Osteoblast (primary cell): ENCODE measurements around the gene SNCAIP. TPM values are rescaled to one million over a fixed set of nuclear protein-coding genes. Genes with fewer than 3 reads are reported as not detected.

ENCODE experiments used
- DNase-seq: peaks from one replicate; pipeline ENCODE4 v3.0.0; 2011; ENCODE audit warnings: low spot score, mixed read lengths; ENCODE audit not compliant: insufficient read length; ENCODE audit errors: missing footprints
- H2AFZ ChIP-seq: 2 replicates; pipeline ENCODE4 v1.6.0; 2011; ENCODE audit warnings: mild to moderate bottlenecking, low read length
- H3K27ac ChIP-seq: 2 replicates; pipeline ENCODE4 v1.5.1; 2011; ENCODE audit warnings: mild to moderate bottlenecking, low read depth, low read length, moderate library complexity
- H3K27me3 ChIP-seq: 2 replicates; pipeline ENCODE4 v1.6.0; 2012; ENCODE audit warnings: mild to moderate bottlenecking, control low read depth, inconsistent platforms, low read length, moderate library complexity; ENCODE audit not compliant: insufficient read depth
- H3K36me3 ChIP-seq: 2 replicates; pipeline ENCODE4 v1.5.1; 2011; ENCODE audit warnings: mild to moderate bottlenecking, low read length, control low read depth, moderate library complexity; ENCODE audit not compliant: insufficient read depth
- H3K4me1 ChIP-seq: 2 replicates; pipeline ENCODE4 v1.5.1; 2011; ENCODE audit warnings: mild to moderate bottlenecking, low read length, control low read depth, moderate library complexity; ENCODE audit not compliant: insufficient read depth
- H3K4me2 ChIP-seq: 2 replicates; pipeline ENCODE4 v1.6.0; 2011; ENCODE audit warnings: mild to moderate bottlenecking, low read length; ENCODE audit not compliant: insufficient read depth
- H3K4me3 ChIP-seq: fragments of 200-600 bp; sonication (generic); 3 replicates; pipeline ENCODE4 v1.5.1; 2012; ENCODE audit warnings: mild to moderate bottlenecking, low read length, inconsistent platforms; ENCODE audit not compliant: insufficient read depth
- H3K79me2 ChIP-seq: 2 replicates; pipeline ENCODE4 v1.6.0; 2012; ENCODE audit warnings: mild to moderate bottlenecking, low read length, control low read depth, inconsistent platforms; ENCODE audit not compliant: insufficient read depth
- H3K9me3 ChIP-seq: 2 replicates; pipeline ENCODE4 v1.5.1; 2011; ENCODE audit warnings: low read depth, low read length, control low read depth
- H4K20me1 ChIP-seq: 2 replicates; pipeline ENCODE4 v1.6.0; 2012; ENCODE audit warnings: mild to moderate bottlenecking, low read length, control low read depth; ENCODE audit not compliant: insufficient read depth
- CTCF ChIP-seq: IDR thresholded peaks from 2 replicates; pipeline ENCODE4 v1.5.1; 2011; ENCODE audit warnings: mild to moderate bottlenecking, low read depth, low read length, moderate library complexity; ENCODE audit errors: extremely low read depth
- total RNA-seq: library from RNA; depleted of rRNA; stranded (reverse); fragments of >200 nt; gene quantifications from 2 replicates; pipeline ENCODE4 v1.2.3, GENCODE V29; 2012

Gene SNCAIP
- total RNA-seq, 1 donor: 6.2 TPM

- no peaks in the 10 kb centered on the region for H3K9me3 ChIP-seq
- peak overlapping the region; percentile 17 for H3K27ac ChIP-seq
- no peak for DNase-seq
- H3K79me2 ChIP-seq: no peaks in the 10 kb centered on the region
- H2AFZ ChIP-seq: no peak overlapping the region
- H3K4me2 ChIP-seq: no peak overlapping the region
- no peaks in the 10 kb centered on the region for H3K36me3 ChIP-seq
- H4K20me1 ChIP-seq: no peaks in the 10 kb centered on the region
- H3K27me3 ChIP-seq: no peaks in the 10 kb centered on the region
- no peak overlapping the region for H3K4me3 ChIP-seq
- TF ChIP-seq CTCF: no peak
- H3K4me1 ChIP-seq: peaks cover 5% of the 10 kb centered on the region
These were observed 151.2 kb downstream of the SNCAIP start for GRCh38 chr5:122463221-122463620.

- TF ChIP-seq CTCF: no peak
- Histone ChIP-seq H3K9me3 (no peaks in the 10 kb centered on the region), H3K79me2 (no peaks in the 10 kb centered on the region), H3K4me2 (no peak overlapping the region), H3K4me3 (no peak overlapping the region), H3K36me3 (no peaks in the 10 kb centered on the region), H3K4me1 (peaks cover 5% of the 10 kb centered on the region), H2AFZ (no peak overlapping the region), H4K20me1 (no peaks in the 10 kb centered on the region), H3K27ac (no peak overlapping the region), H3K27me3 (no peaks in the 10 kb centered on the region)
- DNase-seq: no peak
These were observed 152.2 kb downstream of the SNCAIP start for GRCh38 chr5:122464191-122464590.

GRCh38 chr5:122465031-122465577, 153.1 kb downstream of the SNCAIP start:
- no peaks in the 10 kb centered on the region for H3K79me2 ChIP-seq
- TF ChIP-seq CTCF: no peak
- H3K4me3 ChIP-seq: no peak overlapping the region
- no peak overlapping the region for H3K27ac ChIP-seq
- H4K20me1 ChIP-seq: no peaks in the 10 kb centered on the region
- H3K27me3 ChIP-seq: no peaks in the 10 kb centered on the region
- H3K4me2 ChIP-seq: no peak overlapping the region
- no peak overlapping the region for H2AFZ ChIP-seq
- no peaks in the 10 kb centered on the region for H3K36me3 ChIP-seq
- no peak for DNase-seq
- peaks cover 5% of the 10 kb centered on the region for H3K4me1 ChIP-seq
- H3K9me3 ChIP-seq: no peaks in the 10 kb centered on the region

GRCh38 chr5:122465994-122466393, 154.0 kb downstream of the SNCAIP start:
- H3K27ac ChIP-seq: no peak overlapping the region
- no peak overlapping the region for H3K4me3 ChIP-seq
- no peak overlapping the region for H3K4me2 ChIP-seq
- no peaks in the 10 kb centered on the region for H4K20me1 ChIP-seq
- no peaks in the 10 kb centered on the region for H3K79me2 ChIP-seq
- DNase-seq: no peak
- H3K4me1 ChIP-seq: peaks cover 5% of the 10 kb centered on the region
- no peak overlapping the region for H2AFZ ChIP-seq
- no peaks in the 10 kb centered on the region for H3K27me3 ChIP-seq
- no peaks in the 10 kb centered on the region for H3K36me3 ChIP-seq
- H3K9me3 ChIP-seq: no peaks in the 10 kb centered on the region
- no peak for TF ChIP-seq CTCF
